ENCODE results near the gene AKR1E2.
A peak's percentile ranks its signal among the peaks of the same experiment; 100 is the strongest.

AKR1E2 gene

GRCh38 chr10:4813496-4813895, 12.5 kb upstream of the AKR1E2 start:
- no peak for DNase-seq (ENCODE audit: low spot score)

GRCh38 chr10:4815646-4816180, 10.3 kb upstream of the AKR1E2 start:
- DNase-seq (ENCODE audit: low spot score): peak; percentile 12

DNA sequence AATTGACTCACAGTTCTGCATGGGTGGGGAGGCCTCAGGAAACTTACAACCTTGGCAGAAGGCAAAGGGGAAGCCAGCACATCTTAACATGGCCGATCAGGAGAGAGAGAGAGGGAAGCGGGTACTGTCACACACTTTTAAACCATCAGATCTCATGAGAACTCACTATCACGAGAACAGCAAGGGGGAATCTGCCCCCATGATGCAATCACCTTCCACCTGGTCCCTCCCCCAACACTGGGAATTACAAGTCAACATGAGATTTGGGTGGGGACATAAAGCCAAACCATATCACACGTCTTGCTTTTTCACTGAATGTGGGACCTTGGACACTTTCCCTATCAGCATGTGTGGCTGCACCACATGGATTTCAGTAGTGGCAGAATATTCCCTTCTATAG, 9.0 kb upstream of the AKR1E2 start:
- DNase-seq (ENCODE audit: low spot score): no peak

DNA sequence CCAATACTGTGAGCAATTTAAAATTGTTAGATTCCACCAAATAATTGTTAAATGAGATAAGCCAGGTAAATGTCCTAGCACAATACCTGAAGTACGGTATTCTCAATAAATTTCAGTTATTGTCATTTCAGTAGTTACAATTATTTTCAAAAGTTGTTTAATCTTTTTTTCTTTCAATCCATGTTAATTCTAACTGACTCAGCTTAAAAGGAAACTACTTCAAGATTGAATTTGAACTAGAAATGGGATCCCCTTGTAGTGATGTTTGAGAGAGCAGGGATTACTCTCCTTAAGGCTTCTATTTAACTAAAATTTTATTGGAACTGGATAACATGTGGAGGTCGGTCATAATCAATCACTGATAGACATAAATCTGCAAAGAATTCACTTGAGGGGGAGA, 6.9 kb upstream of the AKR1E2 start:
- DNase-seq (ENCODE audit: low spot score): no peak

DNA sequence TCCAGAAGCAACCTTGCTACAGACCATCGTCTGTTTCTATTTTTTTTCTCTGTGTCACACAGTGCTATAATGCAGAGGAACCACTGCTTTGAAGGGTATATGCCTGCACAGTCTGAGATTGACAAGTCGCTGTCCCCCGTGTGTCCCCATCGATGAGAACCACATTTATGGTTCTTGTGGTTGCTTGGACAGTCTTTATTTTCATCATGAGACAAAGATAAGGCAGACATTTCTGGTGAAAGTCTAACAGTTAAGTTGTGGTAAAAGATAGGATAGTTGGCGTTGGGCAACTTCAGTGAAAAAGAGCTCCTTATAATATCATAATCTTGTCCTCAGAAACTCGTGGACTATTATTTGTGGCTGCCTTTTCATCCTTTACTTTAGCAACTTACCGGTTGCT, 6.3 kb upstream of the AKR1E2 start:
- DNase-seq (ENCODE audit: low spot score): no peak

DNA sequence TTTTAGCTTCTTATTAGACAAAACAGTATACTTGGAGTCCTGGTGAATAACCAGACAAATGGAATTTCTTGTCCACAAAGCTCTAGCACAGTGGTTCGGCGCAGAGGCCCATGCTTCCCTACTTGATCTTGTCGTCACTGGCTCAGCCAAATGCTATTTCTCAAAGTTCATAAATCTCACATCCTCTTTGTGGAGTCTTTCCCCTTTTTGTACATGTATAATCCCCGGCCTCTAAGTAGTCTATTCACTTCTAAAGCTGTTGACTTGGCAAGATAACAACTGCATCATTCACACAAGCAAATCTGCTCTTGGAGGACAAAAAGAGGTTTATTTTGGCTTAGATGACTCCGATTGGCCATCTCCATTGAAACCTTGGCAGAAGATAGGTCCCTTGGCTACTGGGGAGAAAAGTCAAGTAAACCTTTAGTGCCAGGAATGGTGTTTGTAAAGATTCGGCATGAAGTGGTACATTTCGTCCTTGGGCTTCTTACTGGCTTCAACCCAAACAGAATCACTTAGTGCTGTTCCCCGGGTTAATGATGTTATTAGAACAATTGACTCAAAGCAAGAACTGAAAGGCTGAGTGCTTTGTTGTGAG, 5.1 kb upstream of the AKR1E2 start:
- no peak for DNase-seq (ENCODE audit: low spot score)

- no peak for DNase-seq (ENCODE audit: low spot score)
These were observed 3.8 kb upstream of the AKR1E2 start for GRCh38 chr10:4822208-4822607.

- DNase-seq (ENCODE audit: low spot score): no peak
These were observed 1.2 kb upstream of the AKR1E2 start for GRCh38 chr10:4824791-4825310.

- DNase-seq (ENCODE audit: low spot score): no peak
These were observed 545 bp upstream of the AKR1E2 start for GRCh38 chr10:4825456-4825867.

- no peak for DNase-seq (ENCODE audit: low spot score)
These were observed 851 bp downstream of the AKR1E2 start for GRCh38 chr10:4826792-4827324.

DNA sequence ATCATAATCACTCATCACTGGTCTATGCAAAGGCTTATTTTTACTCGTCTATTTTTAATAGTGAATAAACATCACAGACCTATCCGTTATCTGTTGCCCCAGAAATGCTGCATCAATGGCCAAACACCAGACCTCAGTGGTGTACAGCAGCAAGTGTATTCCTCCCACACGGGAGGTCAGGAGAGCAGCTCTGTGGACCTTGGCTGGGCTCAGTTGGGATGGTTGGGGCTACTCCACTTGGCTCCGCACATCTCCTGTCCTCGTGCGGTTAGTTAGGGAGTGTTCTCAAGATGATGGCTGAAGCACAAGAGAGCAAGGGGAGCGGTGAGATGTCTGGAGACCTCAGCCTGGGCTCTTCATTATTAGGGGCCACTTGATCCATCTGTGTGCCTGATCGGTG, 2.0 kb downstream of the AKR1E2 start:
- no peak for DNase-seq (ENCODE audit: low spot score)

DNA sequence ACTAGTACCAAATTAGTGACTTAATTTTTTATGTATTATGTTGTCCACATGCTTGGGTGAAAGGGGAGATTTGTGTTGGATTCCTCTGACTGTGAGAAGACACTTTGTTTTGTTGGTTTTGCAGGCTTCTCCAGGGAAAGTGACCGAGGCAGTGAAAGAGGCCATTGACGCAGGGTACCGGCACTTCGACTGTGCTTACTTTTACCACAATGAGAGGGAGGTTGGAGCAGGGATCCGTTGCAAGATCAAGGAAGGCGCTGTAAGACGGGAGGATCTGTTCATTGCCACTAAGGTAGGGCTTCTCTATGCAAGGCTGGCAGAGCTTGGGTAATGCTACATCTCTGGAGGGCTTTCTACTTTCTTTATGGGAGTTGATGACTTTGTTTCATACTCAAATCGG, 4.5 kb downstream of the AKR1E2 start:
- no peak for DNase-seq (ENCODE audit: low spot score)

GRCh38 chr10:4831091-4831490, 5.1 kb downstream of the AKR1E2 start:
- DNase-seq (ENCODE audit: low spot score): no peak

DNA sequence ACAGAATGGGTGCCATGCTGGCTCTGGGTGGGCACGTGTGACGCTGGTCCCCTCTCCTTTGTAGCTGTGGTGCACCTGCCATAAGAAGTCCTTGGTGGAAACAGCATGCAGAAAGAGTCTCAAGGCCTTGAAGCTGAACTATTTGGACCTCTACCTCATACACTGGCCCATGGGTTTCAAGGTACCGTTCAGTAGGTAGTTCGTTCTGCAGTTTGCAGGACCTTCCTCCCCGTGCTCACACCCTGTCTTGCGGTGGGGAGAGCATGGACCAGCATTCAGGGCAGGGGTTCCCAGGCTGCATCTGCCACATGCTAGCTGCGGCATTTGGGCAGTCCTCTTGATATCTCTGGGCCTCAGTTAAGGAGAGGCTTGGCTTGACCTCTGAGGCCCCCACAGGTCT, 7.3 kb downstream of the AKR1E2 start:
- no peak for DNase-seq (ENCODE audit: low spot score)

DNA sequence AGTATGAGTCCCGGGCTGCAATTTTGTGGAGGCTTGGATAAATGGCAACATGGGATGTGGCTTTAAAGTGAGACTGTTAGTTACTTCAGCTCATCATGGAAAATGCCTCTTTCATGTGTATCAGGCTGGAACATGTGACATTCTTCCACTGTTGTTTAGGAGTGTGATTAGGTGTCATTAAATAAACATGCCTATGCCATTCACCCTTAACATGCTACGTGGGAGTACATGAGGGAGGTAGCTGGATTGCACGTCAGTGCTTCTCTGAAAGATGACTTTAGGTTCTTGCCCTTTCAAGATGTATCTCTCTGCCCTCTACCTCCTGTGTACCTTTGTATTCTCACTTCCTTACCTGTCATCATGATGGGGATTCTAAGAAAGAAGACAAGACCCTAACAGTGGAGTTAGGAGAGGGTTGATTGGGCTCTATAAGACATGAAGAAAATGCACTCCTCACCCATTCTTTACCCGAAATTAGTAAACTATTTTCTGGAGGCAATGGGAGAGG, 8.9 kb downstream of the AKR1E2 start:
- no peak for DNase-seq (ENCODE audit: low spot score)

GRCh38 chr10:4835494-4835918, 9.5 kb downstream of the AKR1E2 start:
- DNase-seq (ENCODE audit: low spot score): no peak

GRCh38 chr10:4836416-4836969, 10.5 kb downstream of the AKR1E2 start:
- DNase-seq (ENCODE audit: low spot score): no peak

GRCh38 chr10:4837551-4837950, 11.5 kb downstream of the AKR1E2 start:
- no peak for DNase-seq (ENCODE audit: low spot score)

- DNase-seq (ENCODE audit: low spot score): no peak
These were observed 12.7 kb downstream of the AKR1E2 start for GRCh38 chr10:4838743-4839142.

GRCh38 chr10:4839353-4839752, 13.3 kb downstream of the AKR1E2 start:
- no peak for DNase-seq (ENCODE audit: low spot score)

GRCh38 chr10:4840151-4840550, 14.1 kb downstream of the AKR1E2 start:
- no peak for DNase-seq (ENCODE audit: low spot score)

- DNase-seq (ENCODE audit: low spot score): no peak
These were observed 17.6 kb downstream of the AKR1E2 start for GRCh38 chr10:4843525-4844180.

GRCh38 chr10:4844864-4845263, 18.9 kb downstream of the AKR1E2 start:
- DNase-seq (ENCODE audit: low spot score): no peak
